NCI-H510A treated with DMSO at 0.1 percent for 48 hours (cell line): ENCODE data around the gene MSLN.

Source experiments
- DNase-seq: peaks from one replicate; lab custom pipeline; 2025; lab: John Stamatoyannopoulos, UW

Gene MSLN

DNA sequence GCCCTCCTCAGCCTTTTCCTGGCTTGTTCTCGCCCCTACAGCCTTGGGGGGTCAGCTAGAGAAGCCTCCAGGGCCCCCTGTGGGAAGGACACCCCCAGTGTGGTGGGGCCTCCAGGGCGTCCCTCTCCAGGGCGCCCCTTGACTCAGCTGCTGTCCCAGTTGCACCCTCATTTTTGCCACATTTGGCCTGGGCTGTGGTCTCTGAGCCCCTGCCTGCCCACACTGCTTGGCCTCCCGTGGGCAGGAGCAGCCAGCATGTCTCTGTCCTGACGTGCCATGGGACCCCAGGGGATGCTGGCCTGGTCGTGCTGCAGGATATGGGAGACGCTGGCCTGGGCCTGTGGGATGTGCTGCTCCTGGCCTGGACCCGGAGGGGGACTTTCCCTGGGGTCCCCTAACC is 32.9 kb downstream of the MSLN start:
- no peak for DNase-seq

DNA sequence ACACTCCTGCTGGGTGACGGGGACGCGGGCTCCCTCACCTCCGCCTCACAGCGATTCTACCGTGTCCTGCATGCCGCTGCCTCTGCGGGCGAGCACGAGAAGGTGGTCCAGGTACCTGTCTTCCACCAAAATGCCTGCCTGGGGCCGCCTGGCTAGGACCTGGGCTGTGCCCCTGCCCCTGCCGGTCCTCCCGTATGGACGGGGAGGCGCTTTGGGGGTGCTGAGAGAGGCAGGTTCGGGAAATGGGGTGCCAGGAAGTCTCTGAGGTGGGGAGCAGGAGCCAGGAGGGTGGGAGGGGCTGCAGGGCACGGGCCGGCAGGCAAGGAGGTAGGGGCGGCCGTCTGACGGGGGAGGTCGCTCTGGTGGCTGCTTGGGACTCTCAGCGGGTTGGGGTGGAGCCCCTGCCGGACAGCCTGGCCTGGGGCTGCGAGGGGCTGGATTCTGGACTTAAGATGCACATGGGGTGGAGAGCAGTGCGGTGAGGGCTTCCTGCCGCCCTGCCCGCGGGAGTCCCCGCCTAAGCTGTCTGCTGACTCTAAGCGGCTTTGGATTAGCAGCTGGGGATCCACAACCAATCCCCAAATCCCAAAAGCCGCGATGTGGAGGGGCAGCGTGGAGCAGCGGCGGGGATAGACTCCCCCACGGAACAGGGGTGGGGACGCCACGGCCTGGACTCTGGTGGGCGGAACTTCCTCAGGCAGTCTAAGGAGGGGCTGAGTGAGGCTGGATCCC is 33.7 kb downstream of the MSLN start:
- DNase-seq = no peak

DNA sequence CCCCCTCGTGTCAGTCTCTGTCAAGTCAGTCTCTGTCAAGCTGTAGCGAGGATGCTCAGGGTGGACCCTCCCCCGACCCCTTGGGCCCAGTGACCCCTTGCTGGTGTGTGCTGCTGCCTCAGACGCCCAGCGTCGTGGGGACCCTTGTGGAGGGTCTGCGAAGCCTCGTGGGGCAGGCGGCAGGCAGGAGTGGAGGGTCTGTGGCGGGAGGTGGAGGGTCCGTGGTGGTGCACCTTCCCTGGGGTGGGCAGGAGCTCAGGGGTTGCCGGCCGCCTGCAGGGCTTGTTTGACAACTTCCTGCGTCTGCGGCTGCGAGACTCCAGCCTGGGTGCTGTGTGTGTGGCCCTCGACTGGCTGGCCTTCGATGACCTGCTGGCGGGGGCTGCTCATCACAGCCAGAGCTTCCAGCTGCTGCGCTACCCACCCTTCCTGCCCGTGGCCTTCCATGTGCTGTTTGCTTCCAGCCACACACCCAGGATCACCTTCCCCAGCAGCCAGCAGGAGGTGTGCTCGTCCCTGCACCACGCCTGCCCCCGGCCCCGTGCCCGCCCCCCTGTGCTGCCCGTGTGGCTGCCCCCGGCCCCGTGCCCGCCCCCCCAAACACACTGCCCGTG is 34.4 kb downstream of the MSLN start:
- no peak for DNase-seq

DNA sequence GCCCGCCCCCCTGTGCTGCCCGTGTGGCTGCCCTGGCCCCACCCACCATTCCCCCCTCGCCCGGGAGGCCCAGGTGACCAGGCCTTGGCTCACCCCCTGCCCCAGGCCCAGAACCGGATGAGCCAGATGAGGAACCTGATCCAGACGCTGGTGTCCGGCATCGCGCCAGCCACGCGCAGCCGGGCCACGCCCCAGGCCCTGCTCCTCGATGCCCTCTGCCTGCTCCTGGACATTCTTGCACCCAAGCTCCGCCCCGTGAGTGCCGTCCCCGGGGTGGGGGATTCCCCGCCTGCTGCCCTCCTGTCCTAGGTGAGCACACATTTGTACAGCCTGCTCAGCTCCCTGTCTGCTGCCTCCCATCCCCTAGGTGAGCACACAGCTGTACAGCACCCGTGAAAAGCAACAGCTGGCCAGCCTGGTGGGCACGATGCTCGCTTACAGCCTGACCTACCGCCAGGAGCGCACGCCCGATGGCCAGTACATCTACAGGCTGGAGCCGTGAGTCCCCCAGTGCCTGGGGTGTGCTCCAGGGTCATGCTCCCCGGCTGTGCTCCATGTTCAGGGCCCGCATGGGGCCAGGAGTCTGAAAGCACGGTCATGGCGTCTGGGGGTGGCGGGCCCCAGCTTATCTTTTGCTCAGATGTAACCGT is 35.2 kb downstream of the MSLN start:
- no peak for DNase-seq

DNA sequence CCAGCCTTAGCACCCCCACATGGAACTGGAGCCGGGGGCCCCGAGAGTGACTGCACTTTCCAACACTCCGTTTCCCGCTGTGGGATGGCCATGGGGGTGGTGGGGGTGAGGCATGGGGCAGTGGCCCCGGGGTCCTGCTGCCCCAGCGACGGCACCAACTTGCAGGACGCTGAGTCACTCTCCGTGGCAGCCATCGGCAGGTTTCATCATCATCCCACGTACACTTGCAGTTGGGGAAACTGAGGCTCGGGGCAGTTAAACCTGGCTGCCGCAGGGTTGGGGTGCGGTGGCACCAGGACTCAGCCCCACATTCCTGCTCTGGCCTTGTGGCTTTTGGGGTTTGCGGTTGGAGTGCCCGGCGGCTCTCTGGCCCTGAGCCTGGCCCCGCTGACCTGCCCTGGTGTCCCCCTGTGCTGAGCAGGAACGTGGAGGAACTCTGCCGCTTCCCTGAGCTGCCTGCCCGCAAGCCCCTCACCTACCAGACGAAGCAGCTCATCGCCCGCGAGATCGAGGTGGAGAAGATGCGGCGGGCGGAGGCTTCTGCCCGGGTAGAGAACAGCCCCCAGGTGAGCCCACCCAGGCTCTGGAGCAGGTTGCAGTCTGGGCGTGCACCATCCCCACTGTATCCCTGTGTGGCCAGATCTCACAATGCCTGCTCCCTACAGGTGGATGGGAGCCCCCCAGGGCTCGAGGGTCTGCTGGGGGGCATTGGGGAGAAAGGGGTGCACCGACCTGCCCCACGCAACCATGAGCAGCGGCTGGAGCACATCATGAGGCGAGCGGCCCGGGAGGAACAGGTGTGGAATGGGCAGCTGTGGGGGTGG is 36.0 kb downstream of the MSLN start:
- DNase-seq = no peak

DNA sequence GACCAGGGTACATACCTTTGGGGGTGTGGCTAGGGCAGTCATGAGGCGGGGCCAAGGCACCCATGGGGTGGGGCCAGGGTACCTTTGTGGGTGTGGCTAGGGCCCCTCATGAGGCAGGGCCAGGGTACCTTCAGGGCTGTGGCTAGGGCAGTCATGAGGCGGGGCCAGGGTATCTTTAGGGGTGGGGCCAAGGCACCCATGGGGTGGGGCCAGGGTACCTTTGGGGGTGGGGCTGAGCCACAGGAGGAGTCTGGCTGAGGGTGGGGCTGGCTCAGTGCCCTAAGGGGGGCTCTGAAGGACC is 36.5 kb downstream of the MSLN start:
- DNase-seq = no peak

DNA sequence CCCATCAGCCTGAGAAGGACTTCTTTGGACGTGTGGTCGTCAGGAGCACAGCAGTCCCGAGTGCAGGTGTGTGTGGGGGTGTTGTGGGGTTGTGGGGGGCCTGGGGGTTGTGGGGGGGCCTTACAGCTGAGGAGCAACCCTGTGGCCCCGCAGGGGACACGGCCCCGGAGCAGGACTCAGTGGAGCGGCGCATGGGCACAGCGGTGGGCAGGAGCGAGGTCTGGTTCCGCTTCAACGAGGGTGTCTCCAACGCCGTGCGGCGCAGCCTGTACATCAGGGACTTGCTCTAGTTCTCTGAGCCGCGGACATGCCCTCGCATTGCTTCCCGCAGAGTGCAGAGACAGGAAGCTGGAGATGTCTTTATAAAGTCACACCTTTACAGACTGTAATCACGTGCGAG is 37.2 kb downstream of the MSLN start:
- no peak for DNase-seq

DNA sequence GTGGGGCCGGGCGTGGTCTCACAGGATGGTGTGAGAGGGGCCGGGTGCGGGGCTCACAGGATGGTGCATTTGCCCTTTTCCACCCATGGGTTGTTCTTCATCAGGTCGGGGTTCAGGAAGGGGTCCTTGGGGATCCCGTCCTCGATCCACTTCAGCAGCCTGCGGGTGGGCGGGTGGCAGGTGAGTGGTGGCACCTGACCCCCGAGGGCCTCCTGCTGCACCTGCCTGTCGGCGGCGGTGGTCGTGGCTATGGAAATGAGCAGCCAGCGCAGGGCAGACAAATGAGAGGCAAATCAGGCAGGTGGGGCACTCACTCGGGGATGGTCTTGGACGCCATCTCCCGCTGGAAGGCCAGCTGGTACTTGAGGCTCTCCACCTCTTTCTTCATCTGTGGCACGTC is 38.1 kb downstream of the MSLN start:
- no peak for DNase-seq

DNA sequence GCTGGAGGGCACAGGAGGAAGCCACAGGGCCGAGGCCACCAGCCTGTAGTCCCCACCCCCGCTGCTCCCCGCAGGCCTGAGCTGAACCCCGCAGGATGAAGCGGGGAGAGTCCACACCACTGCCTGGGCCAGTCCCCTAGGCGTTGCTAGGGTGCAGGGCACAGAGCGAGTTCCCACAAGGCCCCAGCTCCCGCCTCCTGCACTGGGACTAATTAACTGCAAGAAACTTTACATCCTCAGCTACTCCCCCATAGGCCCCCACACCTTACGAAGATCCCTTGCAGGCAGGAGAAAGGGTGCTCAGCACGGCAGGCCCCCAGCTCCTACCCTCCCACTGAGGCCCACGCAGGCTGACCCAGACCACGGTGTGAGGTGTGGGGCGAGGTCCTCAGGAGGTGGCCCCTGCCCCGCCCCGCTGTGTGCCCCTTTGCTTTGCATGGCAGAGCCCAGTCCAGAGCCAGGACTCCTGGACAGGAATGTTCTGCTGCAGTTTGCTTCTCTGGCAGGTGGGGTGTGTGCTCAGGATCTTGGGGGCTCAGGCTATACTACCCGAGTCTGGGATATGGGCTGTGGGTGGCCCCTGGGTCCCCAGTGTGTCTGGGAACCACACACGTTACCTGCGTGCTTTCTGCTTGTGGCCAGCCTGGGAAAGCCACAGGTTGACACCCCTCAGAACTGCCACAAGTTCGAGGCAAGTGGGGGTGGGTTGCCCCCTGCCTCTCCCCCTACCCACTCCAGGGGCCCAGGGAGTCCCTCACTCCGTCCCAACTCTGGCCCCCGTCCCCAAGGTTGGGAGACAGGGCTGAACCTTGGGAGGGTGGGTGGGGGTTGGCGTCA is 38.8 kb downstream of the MSLN start:
- DNase-seq = no peak

DNA sequence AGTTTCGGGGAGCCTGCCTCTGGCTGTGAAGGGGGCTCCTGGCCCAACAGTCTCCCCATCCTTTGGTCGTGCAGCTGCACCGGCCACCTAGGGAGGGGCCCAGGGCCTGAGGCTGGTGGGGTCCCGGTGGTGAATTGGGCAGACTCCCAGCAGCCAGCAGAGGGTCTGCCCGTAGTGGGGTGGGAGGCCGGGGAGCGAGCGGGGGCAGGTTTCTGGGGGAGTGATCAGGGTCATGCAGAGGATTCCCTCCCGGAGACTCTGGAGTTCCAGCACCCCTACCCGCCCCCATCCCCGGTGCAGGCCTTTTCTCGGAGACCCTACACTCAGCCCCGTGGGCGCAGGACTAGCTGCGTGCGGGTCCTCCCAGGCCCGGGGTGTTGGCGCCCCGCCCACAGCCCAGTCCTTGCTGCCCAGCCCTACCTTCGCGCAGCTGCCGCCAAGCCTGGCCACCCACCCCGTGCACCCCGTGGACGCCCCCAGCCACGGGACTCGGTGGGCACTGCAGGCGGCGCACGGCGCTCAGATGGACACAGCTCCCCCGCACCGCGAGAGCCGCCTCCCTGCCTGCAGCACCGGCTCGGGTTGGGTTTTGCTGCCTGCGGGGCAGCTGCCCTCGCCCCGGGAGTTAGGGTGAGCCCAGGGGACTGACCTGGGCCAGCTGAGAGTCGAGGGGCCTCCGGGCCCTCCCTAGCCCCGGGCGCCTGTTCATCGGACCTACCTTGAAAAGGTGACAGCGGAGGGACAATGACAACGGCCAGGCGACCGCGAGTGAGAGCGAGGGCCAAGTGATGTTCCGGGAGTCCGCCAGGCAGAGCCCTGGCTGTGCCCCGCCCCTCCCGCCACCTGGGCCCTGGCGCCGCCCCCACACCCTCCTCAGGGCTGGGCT is 39.7 kb downstream of the MSLN start, which contains the start of gene GNG13:
GNG13 (minus strand) TSS at position 787 of the 886 bp plus-strand sequence. CDS start 1,657 bp downstream, outside the sequence.
- DNase-seq = peak; percentile 3

DNA sequence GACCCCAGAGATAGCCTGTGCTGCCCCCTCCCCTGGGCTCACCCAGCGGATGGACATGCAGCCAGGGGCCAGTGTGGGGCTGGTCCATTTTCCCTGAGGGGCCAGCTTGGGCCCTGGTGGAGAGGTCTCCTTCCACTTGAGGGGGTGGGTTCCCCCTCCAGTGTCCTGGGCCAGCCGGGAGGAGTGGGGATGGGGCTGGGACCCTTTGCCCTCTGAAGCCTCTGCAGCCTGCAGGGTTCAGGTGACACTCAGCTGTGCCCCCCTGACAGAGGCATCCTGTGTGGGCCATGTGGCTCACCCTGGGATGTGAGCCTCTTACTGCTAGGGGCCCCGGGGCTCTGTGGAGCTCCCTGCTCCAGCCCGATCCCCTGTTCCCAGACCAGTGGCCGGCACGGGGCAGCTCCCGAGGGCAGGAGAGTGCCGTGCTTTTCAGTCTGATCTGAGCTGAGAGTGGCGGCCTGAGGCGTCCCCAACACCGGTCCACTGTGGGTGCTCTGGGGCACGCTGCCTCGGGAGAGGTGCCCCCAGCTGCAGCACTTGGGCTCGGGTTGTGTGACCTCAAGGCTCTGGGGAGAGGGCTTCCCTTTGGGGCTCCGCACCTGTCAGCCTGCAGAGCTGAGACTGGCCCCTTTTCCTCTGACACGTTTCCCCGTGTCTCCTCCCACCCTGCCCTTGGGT is 40.4 kb downstream of the MSLN start:
- DNase-seq = no peak

DNA sequence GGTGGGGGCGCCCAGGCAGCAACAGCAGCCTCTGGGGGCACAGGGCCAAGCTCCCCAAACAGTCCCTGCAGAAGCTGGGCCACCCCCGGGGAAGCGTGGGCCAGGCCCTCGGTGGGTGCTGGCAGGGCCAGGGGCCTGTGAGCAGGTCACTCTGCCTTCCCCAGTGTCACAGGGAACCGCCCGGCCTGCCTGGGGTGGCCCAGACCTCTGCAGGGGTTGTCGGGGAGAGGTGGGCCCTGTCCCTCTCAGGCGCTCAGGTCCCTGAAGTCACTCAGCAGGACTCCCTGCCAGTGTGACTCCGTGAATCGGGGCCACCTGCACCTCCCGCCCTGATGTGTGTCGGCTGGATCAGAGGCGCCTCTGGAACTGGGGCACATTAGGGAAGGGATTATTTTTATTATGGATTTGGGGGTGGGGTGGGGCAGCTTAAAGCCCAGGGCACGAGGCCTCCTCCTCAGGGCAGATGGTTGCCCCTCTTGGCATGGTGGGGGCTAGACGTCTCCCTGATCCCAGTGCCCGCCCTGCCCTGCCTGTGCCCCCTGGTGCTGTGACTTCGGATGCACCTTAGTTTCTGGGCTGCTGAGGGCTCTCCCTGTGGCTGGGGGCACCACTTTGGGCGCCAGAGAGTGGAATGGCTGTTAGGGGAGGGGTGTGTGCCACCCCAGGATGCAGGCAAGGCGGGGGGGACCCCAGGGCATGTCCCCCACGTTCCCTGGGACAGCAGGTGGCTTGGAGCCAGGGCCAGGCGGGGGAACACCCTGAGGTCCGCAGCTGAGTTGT is 41.2 kb downstream of the MSLN start:
- no peak for DNase-seq

DNA sequence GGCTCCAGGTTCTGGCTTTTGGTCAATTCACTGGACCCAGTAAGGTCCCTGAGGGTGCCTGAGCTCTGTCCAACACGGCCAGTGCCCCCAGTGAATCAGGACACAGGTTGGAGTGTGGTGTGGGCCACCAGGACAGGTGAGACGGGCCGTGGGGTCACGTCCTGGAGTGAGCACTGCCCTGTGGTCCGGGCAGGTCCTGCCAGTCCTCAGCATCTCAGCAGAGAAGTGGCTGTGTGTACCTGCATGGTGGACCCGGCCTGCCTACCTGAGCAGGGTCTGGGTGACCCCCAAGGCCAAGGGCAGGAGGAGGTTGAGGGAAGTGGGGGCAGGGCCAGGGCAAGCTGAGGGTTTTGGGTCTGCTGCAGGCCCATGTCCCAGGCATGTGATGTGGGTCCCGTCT is 41.9 kb downstream of the MSLN start:
- DNase-seq = no peak

DNA sequence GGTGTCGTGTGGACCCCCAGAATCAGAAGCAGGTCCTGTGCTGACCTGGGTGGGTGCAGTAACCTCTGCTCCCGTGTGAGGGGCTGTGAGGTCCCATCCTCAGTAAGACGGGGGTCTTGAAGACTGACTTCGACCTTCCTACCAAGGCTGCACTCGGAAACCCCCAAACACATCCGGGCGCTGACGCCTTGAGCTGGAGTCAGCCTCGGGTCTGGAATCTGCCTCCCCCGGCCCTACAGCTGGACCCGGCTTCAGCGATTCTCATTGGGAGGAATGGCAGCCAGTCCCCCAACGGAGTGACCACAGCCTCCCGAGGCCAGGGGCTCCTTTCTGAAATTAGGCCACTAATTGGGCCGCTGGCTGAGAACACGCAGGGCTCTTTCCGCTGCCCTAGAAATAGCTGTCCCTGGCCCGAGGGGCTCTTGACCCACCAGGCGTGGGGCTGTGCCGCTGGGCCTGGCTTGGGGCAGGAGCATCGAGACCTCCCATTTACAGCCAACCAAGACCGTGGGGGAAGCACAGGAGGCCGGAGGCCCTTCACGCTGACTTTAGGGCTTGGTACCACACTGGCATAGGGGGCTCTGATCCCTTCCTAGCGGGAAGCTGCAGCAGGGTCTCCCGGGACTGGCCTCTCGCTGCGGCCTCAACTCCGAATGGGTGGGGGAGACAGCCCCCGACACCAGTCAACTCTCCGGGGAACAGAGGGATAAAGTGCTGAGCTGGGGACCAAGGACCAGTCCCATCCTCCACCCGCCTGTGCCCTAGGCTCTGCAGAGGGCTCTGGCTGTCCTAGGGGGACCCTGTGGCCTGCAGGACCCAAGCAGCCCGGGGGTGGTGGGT is 42.6 kb downstream of the MSLN start:
- no peak for DNase-seq

DNA sequence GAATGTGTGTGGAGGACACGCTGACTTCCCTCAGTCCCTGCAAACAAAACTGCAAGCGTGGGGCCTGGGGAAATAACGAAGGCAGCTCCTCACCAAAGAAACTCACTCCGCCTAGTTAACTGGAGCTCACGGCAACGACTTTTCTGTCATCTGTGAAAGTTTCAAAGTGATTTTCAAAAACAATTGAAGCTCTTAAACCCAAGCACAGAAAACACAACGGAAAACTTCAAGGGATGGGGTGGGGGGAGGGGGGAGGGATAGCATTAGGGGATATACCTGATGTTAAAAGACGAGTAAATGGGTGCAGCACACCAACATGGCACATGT is 43.2 kb downstream of the MSLN start:
- DNase-seq = no peak

DNA sequence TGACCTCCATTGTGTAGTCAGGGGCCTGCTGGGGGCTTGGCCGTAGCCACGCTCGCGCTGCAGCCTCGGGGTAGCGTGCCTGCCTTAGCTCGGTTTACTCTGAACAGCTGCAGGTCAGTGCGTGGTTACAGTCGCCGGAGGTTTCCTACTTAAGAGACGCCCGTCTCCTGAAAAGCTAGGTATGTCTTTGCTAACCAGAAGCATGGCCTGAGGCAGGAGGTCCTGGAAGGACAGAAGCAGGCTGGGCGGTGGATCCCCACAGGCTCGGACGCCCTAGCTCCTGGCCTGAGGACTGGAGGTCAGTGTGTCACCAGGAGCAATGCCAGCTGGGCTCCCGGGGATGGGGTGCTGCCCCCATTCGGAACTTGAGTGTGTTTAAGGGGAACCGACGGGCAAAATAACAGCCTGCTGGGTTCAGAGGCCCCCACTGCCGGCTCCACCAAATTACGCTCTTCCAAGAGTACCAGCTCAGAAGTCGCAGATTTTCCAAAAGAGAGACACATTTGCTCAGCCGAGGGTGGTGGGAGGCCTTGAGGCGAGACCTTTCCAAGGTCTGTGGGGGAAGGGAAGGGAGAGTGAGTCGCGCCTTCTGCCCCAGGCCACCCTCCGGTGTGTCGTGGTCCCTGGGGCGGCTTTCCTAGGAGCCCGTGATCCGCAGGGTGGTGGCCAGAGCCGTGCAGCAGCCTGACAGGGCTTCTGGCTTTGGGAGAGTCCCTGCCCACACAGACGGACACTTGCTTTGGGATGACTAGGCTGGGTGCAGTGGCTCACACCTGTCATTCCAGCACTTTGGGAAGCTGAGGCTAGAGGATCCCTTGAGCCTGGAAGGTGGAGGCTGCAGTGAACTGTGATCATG is 43.9 kb downstream of the MSLN start:
- DNase-seq = no peak

DNA sequence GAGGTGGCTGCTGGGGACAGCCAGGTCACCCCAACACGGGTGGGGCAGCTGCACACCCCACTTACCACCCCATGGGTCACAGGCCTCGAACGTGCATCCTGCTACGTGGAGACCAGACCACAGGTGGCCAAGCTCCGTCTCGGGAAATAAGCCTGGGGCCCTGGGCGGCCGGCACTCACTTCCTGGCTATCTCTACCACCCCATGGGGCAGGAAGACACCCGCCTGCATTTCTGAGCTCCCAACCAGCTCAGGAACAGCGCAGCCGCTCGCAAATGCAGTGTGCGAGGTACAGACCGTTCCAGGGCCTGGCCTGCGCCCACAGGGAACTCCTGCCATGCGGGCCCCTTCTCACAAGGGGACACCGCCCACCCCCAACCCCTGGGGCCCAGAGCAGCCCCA is 44.9 kb downstream of the MSLN start:
- no peak for DNase-seq
